HG03025 (cell line): Measurements from ENCODE around the gene HIPK2.
"Not testable (repeated sequence)": the region's sequence is repeated elsewhere in the genome, so short reads cannot be mapped to it uniquely, and the experiment has no call there.

Experiments
- ATAC-seq: cut with Tn5 transposase; IDR thresholded peaks from one replicate; pipeline ENCODE4 v1.9.1; 2021; ENCODE audit warnings: mild to moderate bottlenecking, moderate library complexity; ENCODE audit not compliant: unreplicated experiment, low FRiP score

The HIPK2 gene

DNA sequence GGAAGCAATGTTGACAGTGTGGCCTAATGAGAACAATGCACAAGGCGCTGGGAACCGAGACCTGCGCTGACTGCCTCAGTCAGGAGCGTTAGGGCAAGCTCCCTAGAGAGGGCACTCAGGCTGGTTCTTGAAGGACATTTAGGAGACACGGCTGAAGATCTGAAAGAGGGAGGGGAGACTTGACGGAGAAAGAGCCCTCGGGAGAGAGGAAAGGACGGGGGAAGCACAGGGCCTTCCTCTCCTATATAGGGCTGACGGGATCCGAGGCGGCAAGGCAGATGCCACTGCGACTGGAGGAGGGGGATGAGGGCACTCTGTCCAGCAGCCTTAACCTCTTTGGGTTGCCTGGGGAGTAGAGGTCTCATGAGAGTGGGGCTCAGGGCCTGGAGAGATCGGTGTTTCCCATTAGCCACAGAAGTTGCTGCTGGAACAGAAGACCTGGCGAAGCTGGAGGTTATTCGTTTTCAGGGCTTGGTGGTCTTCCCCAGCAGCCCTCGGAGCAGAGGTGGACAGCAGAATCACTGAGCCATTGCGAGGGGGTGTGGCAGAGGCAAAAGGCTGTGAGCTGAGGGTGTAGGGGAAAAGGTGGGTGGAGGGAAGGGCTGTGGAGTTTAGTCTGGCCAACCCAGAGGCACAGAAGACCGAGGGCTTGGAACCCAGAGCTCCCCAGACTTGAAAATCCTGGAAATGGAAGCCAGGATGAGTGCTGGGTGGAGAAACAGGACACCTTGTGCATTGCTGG is 218.3 kb downstream of the HIPK2 start:
- ATAC-seq = no peak

DNA sequence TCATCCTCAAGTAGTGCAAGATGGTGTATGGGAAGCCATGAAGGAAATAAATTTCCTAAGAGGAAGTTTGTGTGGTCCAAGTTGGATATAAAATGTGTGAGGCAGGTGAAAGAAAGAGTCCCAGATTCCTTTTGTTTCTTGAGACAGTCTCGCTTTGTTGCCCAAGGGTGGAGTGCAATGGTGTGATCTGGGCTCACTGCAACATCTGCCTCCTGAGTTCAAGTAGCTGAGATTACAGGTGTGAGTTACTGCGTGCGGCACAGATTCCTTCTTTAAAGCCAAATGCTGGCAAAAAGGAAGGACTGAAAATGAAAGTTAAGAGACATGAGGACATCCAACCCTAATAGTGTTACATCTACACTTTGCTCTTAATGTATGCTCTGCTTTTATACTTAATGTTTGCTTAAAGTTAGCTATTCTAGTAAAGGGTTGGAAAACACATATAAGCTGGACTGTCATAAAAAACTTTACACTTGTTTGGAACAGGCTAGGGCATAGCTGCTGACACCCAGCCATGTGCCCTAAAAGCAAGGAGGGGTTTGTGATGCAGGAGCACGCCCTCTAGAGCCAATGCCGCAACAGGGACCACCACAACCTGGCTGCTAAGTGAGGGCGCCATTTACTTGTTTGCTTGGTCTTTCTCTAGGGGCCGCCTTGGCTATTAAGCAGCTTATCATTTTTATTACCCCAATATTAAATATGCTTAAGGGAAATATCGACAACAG is 219.8 kb downstream of the HIPK2 start:
- no peak for ATAC-seq

DNA sequence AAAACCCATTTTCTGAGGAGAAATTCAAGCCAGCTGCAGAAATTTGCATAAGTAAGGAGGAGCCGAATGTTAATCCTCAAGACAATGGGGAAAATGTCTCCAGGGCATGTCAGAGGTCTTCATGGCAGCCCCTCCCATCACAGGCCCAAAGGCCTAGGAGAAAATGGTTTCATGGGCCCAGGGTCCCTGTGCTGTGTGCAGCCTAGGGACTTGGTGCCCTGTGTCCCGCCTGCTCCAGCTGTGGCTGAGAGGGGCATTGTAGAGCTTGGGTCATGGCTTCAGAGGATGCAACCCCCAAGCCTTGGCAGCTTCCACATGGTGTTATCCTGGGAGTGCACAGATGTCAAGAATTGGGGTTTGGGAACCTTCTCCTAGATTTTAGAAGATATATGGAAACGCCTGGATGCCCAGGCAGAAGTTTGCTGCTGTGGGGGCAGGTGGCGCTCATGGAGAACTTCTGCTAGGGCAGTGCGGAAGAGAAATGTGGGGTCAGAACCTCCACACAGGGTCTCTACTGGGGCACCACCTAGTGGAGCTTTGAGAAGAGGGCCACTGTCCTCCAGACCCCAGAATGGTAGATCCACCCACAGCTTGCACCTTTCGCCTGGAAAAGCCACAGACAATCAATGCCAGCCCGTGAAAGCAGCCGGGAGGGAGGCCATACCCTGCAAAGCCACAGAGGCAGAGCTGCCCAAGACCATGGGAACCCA is 223.7 kb downstream of the HIPK2 start:
- not testable (repeated sequence) for ATAC-seq

DNA sequence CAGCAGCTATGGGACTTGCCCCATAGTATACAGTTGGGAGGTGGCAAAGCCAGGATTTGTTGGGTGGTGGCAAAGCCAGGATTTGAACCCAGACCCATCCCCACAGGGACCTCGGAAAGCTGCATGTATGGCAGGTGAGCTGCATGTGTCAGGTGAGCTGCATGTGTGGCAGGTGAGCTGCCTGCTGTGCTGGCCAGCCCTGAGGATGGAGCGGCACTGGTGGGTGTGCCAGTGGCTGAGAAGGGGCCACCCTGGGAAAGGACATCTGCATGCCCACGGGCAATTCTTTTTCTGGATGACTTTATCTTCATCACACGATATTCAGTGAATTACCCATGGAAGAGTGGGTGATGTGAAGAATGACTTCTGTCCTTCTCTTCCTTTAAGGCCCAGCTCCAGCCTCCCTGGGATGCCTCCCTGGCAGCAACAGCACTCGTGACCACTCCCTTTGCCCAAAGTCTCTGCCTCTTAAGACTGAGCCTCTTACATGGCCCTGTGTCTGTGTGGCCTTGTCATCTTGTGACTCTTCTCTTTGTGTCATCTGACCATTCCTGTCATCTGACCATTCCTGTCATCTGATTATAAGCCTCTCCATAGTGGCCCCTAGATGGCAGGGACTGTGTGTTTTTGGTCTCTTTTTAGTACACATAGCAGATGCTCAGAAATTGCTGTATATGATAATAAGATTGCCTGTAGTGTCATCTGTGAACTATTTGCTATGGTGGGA is 229.3 kb downstream of the HIPK2 start:
- ATAC-seq = no peak

DNA sequence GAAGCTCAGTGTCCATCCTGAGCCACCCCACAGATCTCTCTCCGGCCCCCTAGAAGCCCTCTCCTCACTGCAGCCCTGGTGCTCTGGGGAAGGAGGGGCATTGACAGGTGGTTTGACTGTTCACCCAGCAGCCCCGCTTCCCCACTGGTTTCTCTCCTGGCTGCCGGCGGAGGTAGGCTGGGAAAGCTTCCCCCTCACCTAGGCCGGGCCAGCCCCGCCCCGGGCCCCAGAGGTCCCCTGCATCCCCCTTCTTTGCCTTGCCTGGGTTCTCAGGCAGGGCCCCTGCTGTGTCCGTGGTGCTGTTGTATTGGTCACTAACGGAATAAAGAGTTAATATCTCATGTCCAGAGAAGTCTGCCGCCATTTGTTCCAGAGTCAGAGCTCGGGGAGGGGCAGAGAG is 233.2 kb downstream of the HIPK2 start:
- no peak for ATAC-seq

DNA sequence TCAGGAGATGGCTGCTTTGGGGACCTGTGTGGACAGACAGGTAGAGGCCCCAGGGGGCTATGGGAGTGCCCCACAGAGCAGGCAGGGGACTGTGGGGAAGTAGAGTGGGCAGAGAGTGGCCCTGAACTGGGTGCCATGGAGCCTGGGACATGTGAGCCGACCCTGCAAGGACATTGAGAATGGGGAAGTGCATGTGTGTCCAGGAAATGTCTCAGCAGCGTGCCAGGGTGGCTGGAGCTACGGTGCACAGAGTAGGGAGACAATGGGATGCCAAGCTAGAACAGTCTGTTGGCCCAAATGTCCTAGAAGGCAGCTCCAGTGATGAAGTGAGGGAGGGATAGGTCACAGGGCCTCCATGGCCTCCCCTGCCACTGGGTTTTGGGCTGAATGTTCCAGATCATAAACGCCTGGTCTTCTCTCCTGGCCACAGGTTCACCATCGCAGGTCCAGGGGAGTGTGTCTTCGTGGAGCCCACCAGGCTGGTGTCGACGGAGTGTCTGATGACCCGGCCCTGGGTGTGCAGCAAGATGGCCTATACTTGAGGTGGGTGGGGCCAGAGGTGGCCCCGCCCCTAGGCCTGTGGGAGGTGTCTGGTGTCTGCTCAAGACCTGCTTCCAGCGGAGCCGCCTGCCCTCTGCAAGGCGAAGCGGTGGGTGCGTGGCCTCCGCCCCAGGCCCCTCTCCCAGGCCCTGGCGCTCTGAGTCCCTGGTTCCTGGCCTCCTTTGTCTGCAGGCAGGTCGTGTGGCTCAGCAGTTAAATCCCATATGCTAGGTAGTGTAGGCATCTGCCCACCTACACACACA is 233.8 kb downstream of the HIPK2 start:
- ATAC-seq = no peak

DNA sequence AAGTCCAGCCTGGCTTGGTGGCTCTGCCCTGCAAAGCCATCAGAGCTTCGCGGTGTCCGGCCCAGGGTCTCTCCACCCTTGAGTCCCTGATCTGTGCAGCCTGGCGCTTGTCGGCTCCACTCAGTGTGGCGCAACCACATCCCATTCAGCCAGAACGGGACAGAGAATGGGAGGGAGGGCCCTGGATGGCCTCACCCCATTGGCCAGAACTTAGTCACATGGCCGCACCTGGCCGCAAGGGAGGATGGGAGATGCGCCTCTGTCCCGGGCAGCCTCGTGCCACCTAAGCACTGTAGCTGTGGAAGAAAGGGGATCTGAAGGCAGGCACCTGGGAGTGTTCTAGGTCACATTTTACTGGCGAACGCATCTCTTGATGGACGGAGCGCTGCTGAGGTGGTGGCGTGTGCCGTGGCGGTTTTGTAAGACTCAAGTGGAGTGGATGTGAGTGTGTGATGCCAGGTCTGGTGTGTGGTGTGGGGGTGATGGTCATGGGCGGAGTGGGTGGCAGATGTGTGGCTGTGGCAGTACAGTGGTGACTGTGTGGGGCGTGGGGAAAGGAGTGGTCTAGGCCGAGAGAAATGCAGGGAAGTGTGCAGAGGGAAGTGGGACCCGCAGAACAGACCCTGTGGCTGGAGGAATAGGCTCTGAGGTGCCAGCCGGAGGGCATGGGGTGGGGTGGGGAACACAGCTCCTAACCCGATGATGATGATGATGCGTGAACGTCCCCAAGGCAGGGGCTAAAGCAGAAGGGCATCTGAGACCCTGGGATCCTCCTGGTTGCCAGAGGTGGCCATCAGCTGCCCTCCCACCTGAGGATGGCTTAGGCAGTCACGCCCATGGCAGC is 235.3 kb downstream of the HIPK2 start:
- no peak for ATAC-seq

DNA sequence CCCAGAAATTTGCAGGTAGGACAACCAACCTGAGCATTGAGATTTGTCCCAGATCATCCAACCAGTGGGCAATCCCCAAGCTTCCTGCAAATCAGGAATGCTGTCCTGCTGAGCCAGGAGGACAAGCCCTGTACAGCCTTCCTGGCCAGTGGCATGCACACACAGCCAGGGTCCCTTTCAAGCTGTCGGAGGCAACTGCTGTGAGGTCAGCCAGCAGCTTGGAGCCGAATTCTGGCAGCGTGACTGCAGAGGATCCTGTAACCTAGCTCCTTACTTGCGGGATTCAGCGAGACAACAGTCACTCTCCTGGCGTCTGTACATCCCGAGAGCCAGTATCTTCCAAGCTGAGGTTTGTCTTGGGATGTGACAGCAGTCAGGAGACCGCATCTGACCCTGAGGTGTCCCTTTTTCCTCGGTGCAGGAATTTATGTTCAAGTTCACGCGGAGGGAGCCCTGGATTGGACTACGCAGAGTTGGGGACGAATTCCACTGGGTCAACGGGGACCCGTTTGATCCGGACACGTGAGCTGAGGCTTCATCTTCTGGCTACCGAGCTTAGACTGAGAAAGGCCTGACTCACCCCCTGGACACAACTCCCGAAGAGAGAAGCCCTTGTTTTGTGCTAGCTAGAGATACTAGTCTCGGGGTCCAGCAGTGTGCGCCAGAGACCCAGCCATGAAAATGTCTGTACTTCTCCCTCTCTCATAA is 236.0 kb downstream of the HIPK2 start:
- no peak for ATAC-seq

DNA sequence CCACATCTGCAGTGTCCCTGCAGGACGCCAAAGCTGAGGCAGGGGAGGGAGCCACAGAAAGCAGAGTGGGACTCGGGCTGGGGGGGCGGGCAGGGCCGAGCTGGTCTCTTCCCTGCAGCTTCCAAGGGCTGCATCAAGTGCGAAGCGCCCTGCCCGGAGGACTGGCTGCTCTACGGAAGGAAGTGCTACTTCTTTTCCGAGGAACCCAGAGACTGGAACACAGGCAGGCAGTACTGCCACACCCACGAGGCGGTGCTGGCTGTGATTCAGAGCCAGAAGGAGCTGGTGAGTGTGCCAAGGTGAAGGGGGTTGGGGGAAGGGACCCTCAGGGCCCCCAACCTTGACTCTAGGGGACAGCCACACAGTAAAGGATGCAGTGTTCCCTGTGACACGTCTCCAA is 237.6 kb downstream of the HIPK2 start:
- ATAC-seq = no peak

DNA sequence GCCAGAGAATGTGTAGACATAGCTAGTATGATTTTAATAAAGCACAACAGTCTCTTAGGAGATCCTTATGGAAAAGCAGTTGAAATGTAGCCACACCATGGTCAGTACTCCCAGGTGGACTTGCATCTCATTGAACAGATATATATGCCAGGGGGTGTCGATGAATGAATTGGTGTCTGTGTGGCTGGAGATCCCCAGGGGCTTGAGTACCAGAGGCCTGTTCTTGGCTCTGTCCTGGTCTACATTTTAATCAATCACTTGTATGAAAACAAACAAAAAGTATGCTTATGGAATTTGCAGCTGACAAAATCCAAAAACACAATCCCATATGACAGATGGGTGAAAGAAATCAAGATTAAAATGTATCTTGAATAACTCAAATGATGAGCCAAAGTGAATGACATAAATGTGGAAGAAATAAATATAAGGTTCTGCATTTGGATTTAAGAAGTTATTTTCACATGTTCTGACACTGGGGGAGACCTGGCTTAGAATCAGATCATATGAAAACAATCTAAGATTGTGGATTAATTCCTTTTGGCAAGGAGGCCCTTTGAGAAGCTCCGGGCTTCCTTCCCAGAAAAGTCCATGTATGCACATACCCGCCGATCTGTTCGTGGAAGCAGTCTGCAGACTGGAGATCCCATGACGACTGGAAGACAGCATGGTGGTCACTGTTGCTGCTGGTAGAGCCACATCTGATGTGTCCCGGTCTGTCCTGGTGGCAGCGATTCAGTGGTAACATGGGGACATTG is 238.7 kb downstream of the HIPK2 start:
- ATAC-seq = no peak

DNA sequence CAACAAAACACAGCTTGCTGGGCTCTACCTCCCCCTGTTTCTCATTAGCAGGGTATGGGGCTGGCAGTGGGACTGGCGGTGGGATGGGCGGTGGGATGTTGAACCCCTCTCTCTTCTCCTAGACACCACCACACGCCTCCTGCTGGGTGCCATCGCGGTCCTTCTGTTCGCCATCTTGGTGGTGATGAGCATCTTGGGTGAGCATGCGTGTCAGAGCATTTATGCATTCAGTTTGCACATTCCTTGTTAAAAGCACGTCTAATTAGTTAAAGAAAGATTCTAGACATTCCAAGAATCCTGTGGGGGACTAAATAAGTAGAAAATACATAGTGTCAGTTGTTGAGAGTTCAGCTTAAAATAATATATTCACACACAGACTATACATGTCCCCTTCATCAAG is 241.6 kb downstream of the HIPK2 start:
- no peak for ATAC-seq

DNA sequence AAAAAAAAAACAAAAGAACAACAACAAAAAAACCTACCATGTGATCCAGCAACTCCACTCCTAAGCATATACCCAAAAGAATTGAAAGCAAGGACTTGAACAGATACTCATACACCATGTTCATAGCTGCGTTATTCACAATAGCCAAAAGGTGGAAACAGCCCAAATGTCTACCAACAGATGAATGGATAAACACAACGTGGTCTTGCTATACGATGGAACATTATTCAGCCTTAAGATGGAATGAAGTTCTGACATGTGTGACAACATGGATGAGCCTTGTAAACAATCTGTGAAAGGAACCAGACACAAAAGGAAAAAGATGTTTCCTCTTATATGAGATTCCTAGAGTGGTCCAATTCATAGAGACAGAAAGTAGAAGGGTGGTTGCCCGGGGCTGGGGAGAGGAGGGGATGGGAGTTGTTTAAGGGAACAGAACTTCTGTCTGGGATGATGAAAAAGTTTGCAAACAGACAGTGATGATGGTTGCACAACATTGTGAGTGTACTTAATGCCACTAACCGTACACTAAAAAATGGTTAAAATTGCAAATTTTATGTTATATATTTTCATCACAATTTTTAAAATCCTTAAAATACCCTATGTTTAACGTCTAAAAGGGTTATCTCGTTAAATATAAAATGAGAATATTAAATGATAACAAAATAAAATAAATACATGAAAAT is 242.7 kb downstream of the HIPK2 start:
- ATAC-seq = no peak

DNA sequence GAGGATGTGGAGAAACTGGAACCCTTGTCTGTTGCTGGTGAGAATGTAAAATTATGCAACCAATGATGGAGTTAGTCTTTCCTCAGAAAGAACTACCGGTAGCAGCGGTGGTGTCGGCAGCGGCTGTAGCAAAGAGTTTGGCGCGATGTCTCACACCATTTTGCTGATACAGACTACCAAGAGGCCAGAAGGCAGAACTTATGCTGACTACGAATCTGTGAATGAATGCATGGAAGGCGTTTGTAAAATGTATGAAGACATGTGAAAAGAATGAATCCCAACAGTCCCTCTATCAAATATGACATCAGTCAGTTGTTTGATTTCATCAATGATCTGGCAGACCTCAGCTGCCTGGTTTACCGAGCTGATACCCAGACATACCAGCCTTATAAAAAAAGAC is 243.7 kb downstream of the HIPK2 start:
- no peak for ATAC-seq

DNA sequence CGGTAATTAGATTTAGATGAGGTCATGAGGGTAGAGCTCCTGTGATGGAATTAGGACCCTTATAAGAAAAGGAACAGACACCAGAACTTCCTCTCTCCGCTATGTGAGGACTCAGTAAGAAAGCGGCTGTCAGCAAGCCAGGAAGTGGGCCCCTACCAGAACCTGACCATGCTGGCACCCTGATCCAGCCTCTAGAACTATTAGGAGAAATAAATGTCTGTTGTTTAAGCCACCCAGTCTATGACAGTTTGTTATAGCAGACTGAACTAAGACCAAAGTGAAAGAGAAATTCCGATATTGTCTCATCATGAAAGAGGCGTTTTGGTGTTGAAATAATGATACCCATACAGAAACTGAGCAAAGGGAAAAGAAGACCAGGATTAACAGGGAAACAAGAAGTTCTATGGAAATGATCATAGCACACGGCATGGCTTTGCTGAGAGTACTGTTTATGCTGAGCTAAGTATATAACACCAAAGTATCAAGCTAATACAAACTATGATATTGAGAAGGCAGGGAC is 245.1 kb downstream of the HIPK2 start:
- ATAC-seq = no peak

DNA sequence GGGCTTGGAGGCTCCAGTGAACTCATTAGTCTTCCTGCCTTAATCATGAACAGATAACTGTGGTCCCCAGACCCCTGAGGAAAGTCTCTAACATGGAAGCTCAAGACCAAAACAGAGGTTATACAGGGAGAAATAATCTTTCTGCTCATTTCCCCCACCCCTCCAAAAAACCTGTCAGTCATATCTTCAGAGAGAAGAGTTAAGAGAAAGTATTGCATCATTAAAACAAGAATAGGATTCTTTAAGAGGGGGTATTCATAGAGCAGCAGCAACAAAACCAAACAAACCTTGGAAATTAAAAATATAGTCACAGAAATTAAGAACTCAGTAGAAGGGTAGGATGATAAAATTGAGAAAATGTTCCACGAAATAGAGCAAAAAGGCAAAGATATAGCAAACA is 246.7 kb downstream of the HIPK2 start:
- ATAC-seq = no peak

DNA sequence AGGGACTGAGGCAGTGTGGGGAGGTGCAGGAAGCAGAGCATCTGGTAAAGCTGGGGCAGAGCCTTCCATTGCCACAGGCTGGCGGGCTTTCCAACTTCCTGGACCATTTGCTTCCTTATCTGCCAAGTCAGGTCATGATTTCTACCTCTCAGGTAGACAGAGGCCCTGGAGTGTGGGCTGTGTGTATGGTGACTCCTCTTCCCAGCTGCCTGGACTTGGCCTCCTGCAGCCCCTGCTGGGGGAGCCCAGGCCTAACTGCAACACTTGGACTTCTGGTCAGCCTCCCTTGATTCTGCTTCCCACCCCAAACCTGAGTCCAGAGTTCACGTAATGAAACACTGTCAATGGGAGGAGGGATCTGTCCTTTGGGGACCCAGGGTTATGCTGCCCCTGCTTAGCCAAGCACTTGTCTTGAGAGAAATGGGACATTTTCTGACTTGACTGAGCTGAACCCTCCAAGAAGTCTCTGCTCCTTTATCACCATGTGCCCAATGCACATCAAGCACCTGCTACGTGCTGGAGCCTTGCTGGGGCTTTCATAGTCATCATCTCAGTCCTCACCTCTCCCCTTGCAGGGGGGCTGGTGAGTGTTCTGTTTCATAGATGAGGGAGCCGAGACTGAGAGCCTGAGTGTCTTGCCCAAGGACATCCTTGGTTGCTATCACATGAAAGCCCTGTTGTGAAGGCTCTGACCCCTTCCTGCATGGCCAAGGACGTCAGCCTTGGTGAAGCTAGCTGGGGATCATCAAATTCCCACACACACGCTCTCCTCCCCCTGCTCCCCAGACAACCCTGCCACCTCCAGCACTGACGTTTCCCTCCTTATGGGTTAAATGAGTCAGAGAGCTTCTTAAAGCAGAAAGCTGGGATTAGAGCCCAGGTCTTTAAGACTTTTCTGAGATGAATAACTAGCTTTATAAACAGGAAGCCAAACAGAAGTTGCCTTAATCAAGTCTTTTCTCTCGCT is 250.9 kb downstream of the HIPK2 start:
- no peak for ATAC-seq
